GM23338 (cell line): ENCODE data around the gene CCDC12. TPM values are rescaled to one million over a fixed set of nuclear protein-coding genes. Genes with fewer than 3 reads are reported as not detected.

ENCODE experiments used
- ATAC-seq: fragments of 200-7000 bp; cut with Tn5 transposase; 3 replicates; pipeline ENCODE4 v1.9.1; 2020
- DNase-seq: peaks from one replicate; pipeline ENCODE4 v3.0.0-alpha.2; 2015; ENCODE audit warnings: low spot score
- H2AFZ ChIP-seq: fragments of 200-600 bp; sonication (generic); 2 replicates; pipeline ENCODE4 v1.8.0; 2016; ENCODE audit warnings: antibody characterized with exemption, mild to moderate bottlenecking, moderate library complexity
- H3F3A ChIP-seq: fragments of 200-600 bp; sonication (generic); replicated peaks from 2 replicates; pipeline ENCODE4 v1.8.0; 2017; ENCODE audit warnings: antibody characterized with exemption, mixed run types, low read depth
- H3K27ac ChIP-seq: fragments of 200-600 bp; sonication (generic); 2 replicates; pipeline ENCODE4 v1.6.1; 2016; ENCODE audit warnings: low read depth
- H3K27me3 ChIP-seq: fragments of 200-600 bp; sonication (generic); 2 replicates; pipeline ENCODE4 v1.8.0; 2016; ENCODE audit warnings: mild to moderate bottlenecking, mixed run types, moderate library complexity; ENCODE audit not compliant: insufficient read depth
- H3K36me3 ChIP-seq: fragments of 200-600 bp; sonication (generic); 2 replicates; pipeline ENCODE4 v1.8.0; 2016; ENCODE audit warnings: mild to moderate bottlenecking; ENCODE audit not compliant: insufficient read depth
- H3K4me1 ChIP-seq: fragments of 200-600 bp; sonication (generic); 2 replicates; pipeline ENCODE4 v1.8.0; 2016; ENCODE audit warnings: mild to moderate bottlenecking, moderate library complexity; ENCODE audit not compliant: insufficient read depth
- H3K4me2 ChIP-seq: fragments of 200-600 bp; sonication (generic); 2 replicates; pipeline ENCODE4 v1.7.1; 2017; ENCODE audit warnings: mixed run types
- H3K4me3 ChIP-seq: fragments of 200-600 bp; sonication (generic); 2 replicates; pipeline ENCODE4 v1.6.1; 2016; ENCODE audit warnings: mixed run types
- H3K79me2 ChIP-seq: fragments of 200-600 bp; sonication (generic); replicated peaks from 2 replicates; pipeline ENCODE4 v1.8.0; 2017; ENCODE audit warnings: mild to moderate bottlenecking; ENCODE audit not compliant: insufficient read depth
- H3K9me2 ChIP-seq: fragments of 200-600 bp; sonication (generic); 2 replicates; pipeline ENCODE4 v1.8.0; 2017; ENCODE audit not compliant: insufficient read depth
- H4K20me1 ChIP-seq: fragments of 200-600 bp; sonication (generic); replicated peaks from 2 replicates; pipeline ENCODE4 v1.8.0; 2017; ENCODE audit warnings: mild to moderate bottlenecking; ENCODE audit not compliant: insufficient read depth
- H3K27ac Mint-ChIP-seq: 2 replicates; pipeline ENCODE4 v1.8.0; 2020; ENCODE audit warnings: inconsistent platforms, mild to moderate bottlenecking, moderate library complexity, mixed read lengths
- H3K27me3 Mint-ChIP-seq: 3 replicates; pipeline ENCODE4 v1.8.0; 2022; ENCODE audit warnings: low read depth, mild to moderate bottlenecking, moderate library complexity, mixed read lengths, inconsistent platforms; ENCODE audit not compliant: insufficient read depth, poor library complexity
- H3K36me3 Mint-ChIP-seq: 3 replicates; pipeline ENCODE4 v1.8.0; 2021; ENCODE audit warnings: low read depth, mild to moderate bottlenecking, inconsistent platforms, moderate library complexity, mixed read lengths
- H3K4me1 Mint-ChIP-seq: 3 replicates; pipeline ENCODE4 v1.8.0; 2020; ENCODE audit warnings: mild to moderate bottlenecking, inconsistent platforms, mixed read lengths
- H3K4me3 Mint-ChIP-seq: 3 replicates; pipeline ENCODE4 v1.8.0; 2021; ENCODE audit warnings: moderate library complexity, mild to moderate bottlenecking, inconsistent platforms, mixed read lengths
- H3K9me3 Mint-ChIP-seq: 3 replicates; pipeline ENCODE4 v1.8.0; 2020; ENCODE audit warnings: moderate library complexity, mild to moderate bottlenecking, inconsistent platforms, mixed read lengths
- CTCF ChIP-seq, 2 experiments: fragments of 200-600 bp in 1 of 2; sonication (generic) in 1 of 2; conservative IDR thresholded peaks; 2 replicates each; pipeline versions ENCODE4 v1.5.1 to v1.6.1; 2016 to 2017; ENCODE audit warnings: antibody characterized with exemption in 2 of 2, low read depth in 2 of 2, mild to moderate bottlenecking in 2 of 2, moderate library complexity in 1 of 2
- ETS1 ChIP-seq: IDR thresholded peaks from 2 replicates; pipeline ENCODE4 v1.6.1; 2016; ENCODE audit warnings: antibody characterized with exemption
- EZH2phosphoT487 ChIP-seq: fragments of 200-600 bp; sonication (generic); IDR thresholded peaks from one replicate; pipeline ENCODE4 v1.8.1; 2018; ENCODE audit warnings: antibody characterized with exemption; ENCODE audit not compliant: unreplicated experiment
- POLR2AphosphoS5 ChIP-seq: IDR thresholded peaks from 2 replicates; pipeline ENCODE4 v1.6.1; 2016; ENCODE audit warnings: antibody characterized with exemption, low read depth
- ZNF114 ChIP-seq: fragments of 250-450 bp; sonication (Bioruptor Pico); IDR thresholded peaks from 2 replicates; pipeline ENCODE4 v1.5.0; 2020; ENCODE audit warnings: mild to moderate bottlenecking, moderate library complexity
- ZNF331 ChIP-seq: fragments of 250-450 bp; sonication (Bioruptor Pico); IDR thresholded peaks from 2 replicates; pipeline ENCODE4 v1.5.0; 2020; ENCODE audit warnings: low read depth, mild to moderate bottlenecking, moderate library complexity
- polyA plus RNA-seq: library from polyadenylated mRNA; unstranded; fragments of >200 nt; fragmentation: Nextera tagmentation; extraction: Ambion mirVana; gene quantifications from 2 replicates; pipeline ENCODE4 v1.2.1, GENCODE V29; 2016
- total RNA-seq: library from RNA; depleted of rRNA; stranded (reverse); fragments of >200 nt; shearing (Covaris generic); gene quantifications from 2 replicates; pipeline ENCODE4 v1.2.3, GENCODE V29; 2014

CCDC12 gene
- total and polyA plus RNA-seq, 2 experiments from 2014 or later = 42.9 to 133 TPM

- H3K79me2 ChIP-seq = peaks cover 77% of the 10 kb centered on the region
- no peak overlapping the region for H3K4me3 ChIP-seq
- no peak overlapping the region for H3K27ac ChIP-seq
- no peaks in the 10 kb centered on the region; the same call in 1 of the 2 replicates for H3K36me3 ChIP-seq
- H3K4me1 ChIP-seq = peaks cover 12% of the 10 kb centered on the region; the same call in 1 of the 2 replicates
- ATAC-seq (no peak), DNase-seq (no peak)
- H3K27me3 ChIP-seq = no peaks in the 10 kb centered on the region
- no peak overlapping the region for H2AFZ ChIP-seq
- no peaks in the 10 kb centered on the region for H3K9me2 ChIP-seq
- H4K20me1 ChIP-seq = peaks cover 44% of the 10 kb centered on the region
- no peak overlapping the region for H3K27ac Mint-ChIP-seq
- H3K27me3 Mint-ChIP-seq = peaks cover 3% of the 10 kb centered on the region
- H3K9me3 Mint-ChIP-seq = no peaks in the 10 kb centered on the region
- peaks cover 42% of the 10 kb centered on the region for H3K4me1 Mint-ChIP-seq
- peaks cover 8% of the 10 kb centered on the region; the same call in 1 of the 3 replicates for H3K36me3 Mint-ChIP-seq
- no peak overlapping the region for H3K4me2 ChIP-seq
- 0 out of 2 replicates have a peak, but pooled peaks cover 7% of the 10 kb centered on the region for H3F3A ChIP-seq
- TF ChIP-seq CTCF (conservative IDR thresholded peaks at IDR 0.05; ENCODE audit: low read depth in 2 of 2) (peak in 1 of 2 experiments; percentile 19; a peak in 2 of 4 replicates), EZH2phosphoT487 (no peak)
- no peak overlapping the region for H3K4me3 Mint-ChIP-seq
These were observed 43.9 kb downstream of the CCDC12 start for GRCh38 chr3:46932455-46933225.

DNA sequence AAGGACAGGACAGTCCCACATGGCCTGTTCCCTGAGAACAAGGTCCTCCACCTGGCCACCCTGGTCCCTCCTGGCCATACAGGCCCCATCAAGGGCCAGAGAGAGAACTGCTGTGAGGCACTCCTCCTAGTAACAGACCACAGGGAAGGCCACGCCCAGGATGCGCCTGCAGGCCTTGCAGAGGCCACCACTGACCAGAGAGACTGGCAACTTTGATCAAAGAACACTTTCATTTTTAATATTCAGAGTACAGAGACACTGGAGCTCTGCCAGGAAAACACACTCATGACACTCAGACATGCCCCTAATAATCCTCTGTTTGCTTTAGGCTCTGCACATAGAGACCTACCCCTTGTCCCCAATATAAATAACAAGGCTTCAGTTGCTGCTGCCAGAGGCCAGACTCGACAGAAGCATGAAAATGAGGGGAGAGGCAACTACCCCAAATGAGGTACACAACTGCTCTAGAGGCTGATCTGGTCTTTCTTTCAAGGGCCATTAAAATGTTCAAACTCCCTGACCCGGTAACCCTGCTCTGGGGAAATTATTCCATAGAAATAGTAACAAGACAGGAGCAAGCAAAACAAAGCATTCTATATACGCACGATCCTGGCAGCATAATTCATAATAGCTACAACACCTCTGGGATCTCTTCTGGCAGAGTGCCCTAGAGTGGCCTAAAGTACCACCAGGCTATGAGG is 44.8 kb downstream of the CCDC12 start:
- Mint-ChIP-seq H3K4me1 (peaks cover 40% of the 10 kb centered on the region), H3K9me3 (no peaks in the 10 kb centered on the region), H3K4me3 (no peak overlapping the region), H3K27ac (no peak overlapping the region), H3K36me3 (peaks cover 7% of the 10 kb centered on the region; the same call in 1 of the 3 replicates), H3K27me3 (peaks cover 4% of the 10 kb centered on the region)
- DNase-seq (no peak), ATAC-seq (no peak)
- Histone ChIP-seq H3K27ac (no peak overlapping the region), H3K9me2 (no peaks in the 10 kb centered on the region), H3F3A (0 out of 2 replicates have a peak, but pooled peaks cover 7% of the 10 kb centered on the region), H3K4me1 (peaks cover 12% of the 10 kb centered on the region; the same call in 1 of the 2 replicates), H3K4me2 (no peak overlapping the region), H2AFZ (no peak overlapping the region), H4K20me1 (peaks cover 38% of the 10 kb centered on the region), H3K27me3 (no peaks in the 10 kb centered on the region), H3K36me3 (no peaks in the 10 kb centered on the region; the same call in 1 of the 2 replicates), H3K4me3 (no peak overlapping the region), H3K79me2 (peaks cover 77% of the 10 kb centered on the region)
- no peak for TF ChIP-seq POLR2AphosphoS5
- TF ChIP-seq ZNF331 (CRISPR knock-in tag) = no peak
- no peak for TF ChIP-seq ETS1
- TF ChIP-seq ZNF114 (CRISPR knock-in tag) = no peak
- no peak for TF ChIP-seq CTCF (conservative IDR thresholded peaks at IDR 0.05; ENCODE audit: low read depth in 2 of 2)
- TF ChIP-seq EZH2phosphoT487 = no peak
